Measurements from ENCODE around the gene TSC22D1.

GRCh38 chr13:44404261-44405132, 171.6 kb downstream of the TSC22D1 start:
- TF ChIP-seq POLR2AphosphoS5 (IDR thresholded peaks at IDR 0.05; ENCODE audit: borderline replicate concordance, low read depth, low read length) (no peak), FOXP2 (optimal IDR thresholded peaks at IDR 0.05; ENCODE audit: control extremely low read depth, extremely low read length, insufficient read depth) (no peak)
